Peyer's patch (tissue), 4 donors: Measurements from ENCODE around the gene EIF4G1. TPM values are rescaled to one million over a fixed set of nuclear protein-coding genes. Genes with fewer than 3 reads are reported as not detected.

Experiments used
- DNase-seq, 3 donors: peaks; one replicate each; pipeline ENCODE4 v3.0.0-alpha.2; 2017 to 2019
- H3K27ac ChIP-seq, 4 donors: fragments of 200-600 bp; sonication (generic); one replicate each; pipeline ENCODE4 v1.5.1; 2016 to 2019
- H3K27me3 ChIP-seq, 2 donors: fragments of 200-600 bp; sonication (generic); one replicate each; pipeline ENCODE4 v1.5.1; 2019
- H3K36me3 ChIP-seq, 3 donors: fragments of 200-600 bp; sonication (generic); one replicate each; pipeline ENCODE4 v1.5.1; 2016 to 2019
- H3K4me1 ChIP-seq, 4 donors: fragments of 200-600 bp; sonication (generic); one replicate each; pipeline ENCODE4 v1.5.1; 2016 to 2019
- H3K4me3 ChIP-seq, 4 donors: fragments of 200-600 bp; sonication (generic); 1 replicate in 3 of 4; 2 replicates in 1 of 4; pipeline ENCODE4 v1.5.1; 2016 to 2019; ENCODE audit warnings: mild to moderate bottlenecking in 1 of 4
- H3K9me3 ChIP-seq, 4 donors: fragments of 200-600 bp; sonication (generic); one replicate each; pipeline ENCODE4 v1.5.1; 2016 to 2019; ENCODE audit warnings: mild to moderate bottlenecking in 1 of 4
- CTCF ChIP-seq, 6 experiments: fragments of 450-650 bp in 4 of 6; fragments of 200-600 bp in 2 of 6; sonication (generic) in 1 of 6; IDR thresholded peaks; one replicate each; pipeline ENCODE4 v1.5.1; 2017 to 2019; ENCODE audit warnings: antibody characterized with exemption in 6 of 6, mild to moderate bottlenecking in 3 of 6, moderate library complexity in 1 of 6
- POLR2A ChIP-seq, 2 donors: fragments of 450-650 bp; IDR thresholded peaks; one replicate each; pipeline ENCODE4 v1.5.1; 2017; ENCODE audit warnings: antibody characterized with exemption in 2 of 2, mild to moderate bottlenecking in 2 of 2, moderate library complexity in 2 of 2
- total RNA-seq, 4 donors: library from RNA; depleted of rRNA; stranded (reverse); fragments of >200 nt; gene quantifications; one replicate each; pipeline ENCODE4 v1.1.0, GENCODE V29; 2016

EIF4G1 gene
- total RNA-seq, 4 donors from 2014 or later, result 209 to 295 (median 244) TPM

DNA sequence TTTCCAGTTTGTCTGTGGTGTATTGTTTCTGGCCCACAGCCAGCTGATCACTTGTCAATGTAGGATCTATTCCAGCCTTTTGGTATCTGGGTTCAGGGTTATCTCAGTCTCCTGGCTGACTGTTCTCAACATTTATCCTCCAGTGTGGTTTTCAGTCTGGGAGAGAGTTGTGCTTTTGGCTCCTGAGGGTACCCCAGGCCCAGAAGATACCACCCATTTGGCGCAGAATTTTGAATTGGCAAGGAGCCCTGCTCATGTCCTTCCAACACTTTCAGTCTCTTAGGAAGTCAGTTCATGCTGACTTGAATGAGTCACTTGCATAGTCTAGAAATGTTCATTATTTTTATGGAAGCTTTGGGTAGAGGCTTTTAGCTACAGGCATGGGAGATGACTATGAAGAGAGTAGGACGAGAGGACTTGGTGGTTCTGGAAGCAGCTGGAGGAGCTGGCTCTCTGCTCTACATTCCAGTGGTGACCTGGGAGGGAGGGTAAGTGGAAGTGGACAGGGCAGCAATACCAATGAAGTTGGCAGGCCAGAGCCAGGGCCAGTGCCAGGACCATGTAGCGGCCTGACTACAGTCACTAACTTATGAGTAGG, 54.3 kb downstream of the EIF4G1 start:
- peaks cover 0 to 20% (median 0%) of the 10 kb centered on the region in 4 donors for H3K4me1 ChIP-seq
- no peak for TF ChIP-seq CTCF (IDR thresholded peaks at IDR 0.05)
- no peak for TF ChIP-seq POLR2A (IDR thresholded peaks at IDR 0.05)
- DNase-seq, result no peak

GRCh38 chr3:184371570-184372018, 57.2 kb downstream of the EIF4G1 start:
- Histone ChIP-seq H3K27me3 (no peaks in the 10 kb centered on the region), H3K4me3 (no peak overlapping the region), H3K9me3 (no peaks in the 10 kb centered on the region), H3K4me1 (peaks cover 0 to 5% (median 0%) of the 10 kb centered on the region in 4 donors), H3K36me3 (peaks cover 0 to 22% (median 0%) of the 10 kb centered on the region in 3 donors), H3K27ac (no peak overlapping the region)
- DNase-seq, result peak; percentile 34 to 86 (median 78)
- TF ChIP-seq CTCF (IDR thresholded peaks at IDR 0.05) (peak; percentile 41 to 96 (median 88)), POLR2A (IDR thresholded peaks at IDR 0.05) (no peak)

More for the DNA sequence above, 54.3 kb downstream of the EIF4G1 start:
- no peaks in the 10 kb centered on the region for H3K9me3 ChIP-seq
- H3K4me3 ChIP-seq, result no peak overlapping the region
- H3K27ac ChIP-seq, result no peak overlapping the region
- no peaks in the 10 kb centered on the region for H3K27me3 ChIP-seq
- H3K36me3 ChIP-seq, result peaks cover 0 to 31% (median 0%) of the 10 kb centered on the region in 3 donors

GRCh38 chr3:184372296-184372821, 58.0 kb downstream of the EIF4G1 start:
- Histone ChIP-seq H3K27ac (no peak overlapping the region), H3K4me3 (no peak overlapping the region), H3K36me3 (peaks cover 0 to 19% (median 0%) of the 10 kb centered on the region in 3 donors), H3K9me3 (no peaks in the 10 kb centered on the region), H3K27me3 (no peaks in the 10 kb centered on the region), H3K4me1 (peaks cover 0 to 5% (median 0%) of the 10 kb centered on the region in 4 donors)
- no peak for DNase-seq
- no peak for TF ChIP-seq POLR2A (IDR thresholded peaks at IDR 0.05)
- TF ChIP-seq CTCF (IDR thresholded peaks at IDR 0.05), result no peak

- H3K4me3 ChIP-seq, result no peak overlapping the region
- peaks cover 0 to 5% (median 0%) of the 10 kb centered on the region in 4 donors for H3K4me1 ChIP-seq
- H3K27me3 ChIP-seq, result no peaks in the 10 kb centered on the region
- H3K9me3 ChIP-seq, result no peaks in the 10 kb centered on the region
- no peak for TF ChIP-seq CTCF (IDR thresholded peaks at IDR 0.05)
- no peak for TF ChIP-seq POLR2A (IDR thresholded peaks at IDR 0.05)
- H3K36me3 ChIP-seq, result peaks cover 0 to 15% (median 0%) of the 10 kb centered on the region in 3 donors
- DNase-seq, result no peak
- no peak overlapping the region for H3K27ac ChIP-seq
Measured at GRCh38 chr3:184372911-184373310, 58.5 kb downstream of the EIF4G1 start.

GRCh38 chr3:184373422-184373821, 59.0 kb downstream of the EIF4G1 start:
- no peak for TF ChIP-seq POLR2A (IDR thresholded peaks at IDR 0.05)
- TF ChIP-seq CTCF (IDR thresholded peaks at IDR 0.05), result no peak
- DNase-seq, result no peak
- H3K27ac ChIP-seq, result no peak overlapping the region
- H3K27me3 ChIP-seq, result no peaks in the 10 kb centered on the region
- no peaks in the 10 kb centered on the region for H3K9me3 ChIP-seq
- H3K36me3 ChIP-seq, result peaks cover 0 to 10% (median 0%) of the 10 kb centered on the region in 3 donors
- no peak overlapping the region for H3K4me3 ChIP-seq
- peaks cover 0 to 5% (median 0%) of the 10 kb centered on the region in 4 donors for H3K4me1 ChIP-seq
